ENCODE results near the gene IL17REL. TPM values are rescaled to one million over a fixed set of nuclear protein-coding genes. Genes with fewer than 3 reads are reported as not detected.

Gene IL17REL
- total RNA-seq, 1 donor from 2014 or later = not detected

DNA sequence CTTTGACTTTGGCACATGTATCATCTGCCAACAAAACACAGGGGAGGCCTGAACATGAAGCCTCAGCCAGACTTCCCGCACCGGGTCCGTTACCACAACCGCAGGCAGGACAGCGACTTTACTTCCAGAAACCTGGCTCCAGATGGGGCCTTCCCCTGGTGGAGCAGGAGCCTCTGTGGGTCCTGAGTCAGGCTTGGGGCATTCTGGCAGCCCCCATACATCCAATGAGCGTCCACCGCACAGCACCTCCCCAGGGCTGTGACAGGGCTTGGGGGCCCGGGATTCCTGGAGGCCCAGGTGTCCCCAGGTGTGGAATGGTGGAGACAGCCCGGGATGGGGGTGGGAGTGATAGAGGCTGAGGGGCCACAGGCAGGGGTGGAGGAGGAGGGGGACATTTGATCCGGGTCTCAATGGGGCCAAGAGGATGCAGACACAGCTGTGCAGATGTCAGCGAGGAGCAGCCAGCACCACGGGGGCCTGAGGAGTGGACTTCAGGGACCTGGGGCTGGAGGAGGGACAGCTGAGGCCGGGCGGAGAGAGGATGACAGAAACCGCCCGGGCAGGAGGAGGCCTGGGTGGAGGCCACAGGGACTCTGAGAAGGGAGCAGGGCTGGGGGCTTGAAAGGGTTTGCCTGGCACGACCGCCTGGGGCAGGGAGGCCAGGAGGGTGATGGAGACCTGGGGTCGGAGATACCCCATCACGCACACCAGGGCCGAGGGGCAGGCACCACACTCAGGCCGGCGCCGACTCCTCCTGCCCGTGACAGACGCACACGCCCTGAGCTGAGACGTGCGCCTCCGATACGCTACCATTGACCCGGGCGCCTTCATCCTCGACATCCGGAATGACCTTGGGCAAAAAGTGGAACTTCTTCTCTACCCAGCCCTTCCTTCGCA, 37.0 kb upstream of the IL17REL start:
- no peak for DNase-seq (ENCODE audit: low read depth)
- TF ChIP-seq, protein P1, sequence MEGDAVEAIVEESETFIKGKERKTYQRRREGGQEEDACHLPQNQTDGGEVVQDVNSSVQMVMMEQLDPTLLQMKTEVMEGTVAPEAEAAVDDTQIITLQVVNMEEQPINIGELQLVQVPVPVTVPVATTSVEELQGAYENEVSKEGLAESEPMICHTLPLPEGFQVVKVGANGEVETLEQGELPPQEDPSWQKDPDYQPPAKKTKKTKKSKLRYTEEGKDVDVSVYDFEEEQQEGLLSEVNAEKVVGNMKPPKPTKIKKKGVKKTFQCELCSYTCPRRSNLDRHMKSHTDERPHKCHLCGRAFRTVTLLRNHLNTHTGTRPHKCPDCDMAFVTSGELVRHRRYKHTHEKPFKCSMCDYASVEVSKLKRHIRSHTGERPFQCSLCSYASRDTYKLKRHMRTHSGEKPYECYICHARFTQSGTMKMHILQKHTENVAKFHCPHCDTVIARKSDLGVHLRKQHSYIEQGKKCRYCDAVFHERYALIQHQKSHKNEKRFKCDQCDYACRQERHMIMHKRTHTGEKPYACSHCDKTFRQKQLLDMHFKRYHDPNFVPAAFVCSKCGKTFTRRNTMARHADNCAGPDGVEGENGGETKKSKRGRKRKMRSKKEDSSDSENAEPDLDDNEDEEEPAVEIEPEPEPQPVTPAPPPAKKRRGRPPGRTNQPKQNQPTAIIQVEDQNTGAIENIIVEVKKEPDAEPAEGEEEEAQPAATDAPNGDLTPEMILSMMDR (conservative IDR thresholded peaks at IDR 0.05; ENCODE audit: low read depth, low read length) = no peak
- no peak overlapping the region for H3K4me3 ChIP-seq (ENCODE audit: low read depth, low read length)

DNA sequence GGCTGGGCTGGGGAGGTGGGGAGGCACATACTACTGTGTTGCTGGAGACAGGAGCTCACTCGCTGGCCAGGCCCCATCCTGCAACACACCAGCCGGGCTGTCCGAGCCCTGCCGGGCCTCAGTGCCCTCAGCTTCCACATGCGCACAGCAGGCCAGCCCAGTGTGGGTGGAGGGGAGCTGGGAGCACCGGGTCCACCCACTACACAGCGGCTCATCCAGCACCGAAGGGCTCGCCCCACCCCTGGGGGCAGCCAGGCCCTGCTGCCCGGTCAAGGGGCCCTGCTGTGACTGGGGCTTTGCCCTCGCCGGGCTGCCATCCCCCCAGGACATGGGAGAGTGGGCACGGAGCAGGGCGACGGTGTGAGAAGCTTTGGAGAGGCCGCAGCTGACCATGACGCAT, 36.3 kb upstream of the IL17REL start:
- no peak for DNase-seq (ENCODE audit: low read depth)
- TF ChIP-seq, protein P1 (conservative IDR thresholded peaks at IDR 0.05; ENCODE audit: low read depth, low read length) = no peak
- H3K4me3 ChIP-seq (ENCODE audit: low read depth, low read length) = no peak overlapping the region

DNA sequence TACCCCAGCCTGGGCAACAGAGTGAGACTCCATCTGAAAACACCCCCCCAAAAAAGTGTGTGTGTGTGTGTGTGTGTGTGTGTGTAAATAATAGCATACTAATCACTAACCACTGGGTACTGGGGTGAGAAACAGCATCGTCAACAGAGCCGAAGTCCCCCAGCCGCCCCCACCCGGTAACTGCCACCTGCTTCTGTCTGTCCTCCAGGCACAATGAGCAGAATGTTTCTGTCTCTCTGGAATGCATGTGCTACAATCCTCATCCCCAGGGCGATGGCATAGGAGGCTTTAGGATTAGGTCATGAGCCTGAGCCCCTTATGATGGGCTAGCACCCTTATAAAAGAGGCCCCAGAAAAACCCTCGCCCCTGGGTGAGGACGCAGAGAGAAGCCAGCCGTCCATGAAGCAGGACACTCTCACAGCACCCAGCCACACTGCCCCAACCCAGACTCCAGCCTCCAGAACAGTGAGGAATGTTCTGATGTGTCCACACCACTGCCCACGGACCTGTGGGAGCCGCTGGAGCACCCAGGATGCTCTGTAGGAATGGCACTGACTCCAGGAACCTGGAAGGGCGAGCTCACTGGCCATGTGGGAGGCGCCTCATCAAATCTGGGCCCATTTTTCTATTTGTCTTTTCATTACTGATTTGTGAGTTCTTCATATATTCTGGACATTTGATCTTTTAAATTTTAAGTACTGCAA, 35.6 kb upstream of the IL17REL start:
- no peak for DNase-seq (ENCODE audit: low read depth)
- H3K4me3 ChIP-seq (ENCODE audit: low read depth, low read length) = no peak overlapping the region
- TF ChIP-seq, protein P1 (conservative IDR thresholded peaks at IDR 0.05; ENCODE audit: low read depth, low read length) = no peak

GRCh38 chr22:50047346-50047745, 34.8 kb upstream of the IL17REL start:
- no peak overlapping the region for H3K4me3 ChIP-seq (ENCODE audit: low read depth, low read length)
- DNase-seq (ENCODE audit: low read depth) = no peak
- TF ChIP-seq, protein P1 (conservative IDR thresholded peaks at IDR 0.05; ENCODE audit: low read depth, low read length) = no peak

DNA sequence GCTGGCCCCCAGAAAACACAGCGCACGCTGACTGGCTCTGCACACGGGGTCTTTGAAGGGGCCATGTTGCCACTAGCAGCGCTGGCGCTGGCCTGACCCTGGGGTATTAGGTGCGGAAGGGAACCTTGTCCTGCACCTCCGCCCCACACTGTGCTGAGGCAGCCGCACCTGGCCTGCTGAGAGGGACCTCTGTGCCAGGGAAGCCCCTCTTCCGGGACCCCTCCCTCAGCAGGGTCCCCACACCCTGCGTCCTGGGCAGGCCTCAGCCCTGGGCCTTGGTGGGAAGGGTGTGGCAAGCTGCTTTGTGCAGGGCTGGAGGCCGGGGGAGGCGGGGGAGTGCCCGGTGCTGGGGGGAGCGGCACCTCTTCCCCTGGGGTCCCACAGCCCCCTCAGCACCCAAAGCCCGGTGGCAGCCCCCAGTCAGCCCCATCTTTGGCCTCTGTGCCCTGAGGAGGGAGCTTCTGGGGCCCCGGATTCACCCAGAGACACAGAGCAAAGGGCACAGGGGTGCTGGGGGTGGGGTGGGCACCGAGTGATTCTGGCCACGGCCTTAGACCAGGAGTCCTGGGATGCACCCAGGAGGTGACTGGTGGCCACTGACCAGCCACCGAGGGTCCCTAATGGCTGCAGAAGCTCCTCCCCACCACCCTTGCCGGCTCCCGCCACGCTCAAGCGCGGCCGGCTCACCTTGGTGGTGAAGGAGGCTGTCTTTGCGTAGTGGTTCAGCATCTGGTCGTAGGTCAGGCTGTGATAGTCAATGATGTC, 34.1 kb upstream of the IL17REL start:
- DNase-seq (ENCODE audit: low read depth) = no peak
- TF ChIP-seq, protein P1 (conservative IDR thresholded peaks at IDR 0.05; ENCODE audit: low read depth, low read length) = no peak
- H3K4me3 ChIP-seq (ENCODE audit: low read depth, low read length) = no peak overlapping the region

DNA sequence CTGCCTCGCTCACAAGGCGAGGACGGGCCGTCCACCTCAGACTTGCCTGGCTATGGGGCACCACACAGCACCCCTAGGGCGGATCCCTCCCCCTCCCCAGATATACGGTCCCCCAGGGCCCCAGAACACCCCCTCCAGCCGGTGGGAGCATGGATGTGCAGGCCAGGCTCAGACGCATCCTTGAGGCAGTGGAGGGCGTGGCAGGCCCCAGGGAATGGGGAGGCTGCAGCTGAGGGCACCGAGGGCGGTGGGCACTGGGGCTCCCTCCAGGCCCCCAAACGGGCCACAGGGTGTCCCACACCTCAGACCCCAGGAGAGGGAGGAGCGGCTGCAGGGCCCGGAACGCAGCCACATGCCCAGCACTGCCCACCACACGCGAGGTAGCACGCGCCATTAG, 33.5 kb upstream of the IL17REL start:
- TF ChIP-seq, protein P1 (conservative IDR thresholded peaks at IDR 0.05; ENCODE audit: low read depth, low read length) = no peak
- DNase-seq (ENCODE audit: low read depth) = no peak
- no peak overlapping the region for H3K4me3 ChIP-seq (ENCODE audit: low read depth, low read length)
